Thoracic aorta (tissue), 2 donors: ENCODE data around the gene DPYD. TPM values are rescaled to one million over a fixed set of nuclear protein-coding genes. Genes with fewer than 3 reads are reported as not detected.

Experiments
- ATAC-seq: fragments of 150-250 bp; one replicate; pipeline ENCODE4 v1.8.0; 2017; ENCODE audit warnings: low read depth; ENCODE audit not compliant: insufficient number of reproducible peaks, low FRiP score
- DNase-seq: peaks from one replicate; pipeline ENCODE4 v3.0.0-alpha.2; 2020; ENCODE audit warnings: low spot score
- H3K27ac ChIP-seq, 2 donors: fragments of 200-600 bp; sonication (generic); 1 replicate in 1 of 2; 2 replicates in 1 of 2; pipeline ENCODE4 v1.5.1; 2016; ENCODE audit warnings: mild to moderate bottlenecking in 2 of 2, moderate library complexity in 2 of 2
- H3K27me3 ChIP-seq: fragments of 200-600 bp; sonication (generic); replicated peaks from 2 replicates; pipeline ENCODE4 v1.6.0; 2016; ENCODE audit warnings: mild to moderate bottlenecking; ENCODE audit not compliant: insufficient read depth
- H3K36me3 ChIP-seq: fragments of 200-600 bp; sonication (generic); one replicate; pipeline ENCODE4 v1.5.1; 2016
- H3K4me1 ChIP-seq, 2 donors: fragments of 200-600 bp; sonication (generic); 1 replicate in 1 of 2; 2 replicates in 1 of 2; pipeline versions ENCODE4 v1.5.1 to v1.6.0; 2016; ENCODE audit warnings: low read depth in 2 of 2, mild to moderate bottlenecking in 1 of 2; ENCODE audit not compliant: control insufficient read depth in 1 of 2
- H3K4me3 ChIP-seq: fragments of 200-600 bp; sonication (generic); 2 replicates; pipeline ENCODE4 v1.5.1; 2016; ENCODE audit warnings: mild to moderate bottlenecking
- H3K9me3 ChIP-seq: fragments of 200-600 bp; sonication (generic); 2 replicates; pipeline ENCODE4 v1.5.1; 2016
- CTCF ChIP-seq: fragments of 200-600 bp; sonication (generic); IDR thresholded peaks from one replicate; pipeline ENCODE4 v1.5.1; 2019; ENCODE audit warnings: antibody characterized with exemption
- total RNA-seq, 2 donors: library from RNA; depleted of rRNA; stranded (reverse); fragments of >200 nt; gene quantifications; one replicate each; pipeline versions ENCODE4 v1.1.0 to v1.2.3, GENCODE V29; 2016

The DPYD gene
- total RNA-seq, 2 donors from 2014 or later, result 29.1 to 44.2 TPM

- no peaks in the 10 kb centered on the region for H3K9me3 ChIP-seq
- DNase-seq (no peak), ATAC-seq (no peak)
- H3K36me3 ChIP-seq, result no peaks in the 10 kb centered on the region
- no peaks in the 10 kb centered on the region for H3K27me3 ChIP-seq
- H3K27ac ChIP-seq, result no peak overlapping the region
- TF ChIP-seq CTCF, result no peak
- H3K4me1 ChIP-seq, result no peaks in the 10 kb centered on the region
- no peak overlapping the region for H3K4me3 ChIP-seq
Measured at GRCh38 chr1:97841338-97841737, 79.5 kb downstream of the DPYD start.

- Histone ChIP-seq H3K4me3 (no peak overlapping the region), H3K36me3 (no peaks in the 10 kb centered on the region), H3K4me1 (no peaks in the 10 kb centered on the region), H3K27ac (no peak overlapping the region), H3K27me3 (no peaks in the 10 kb centered on the region), H3K9me3 (no peaks in the 10 kb centered on the region)
- no peak for TF ChIP-seq CTCF
- ATAC-seq (no peak), DNase-seq (no peak)
Measured at GRCh38 chr1:97837161-97837560, 83.7 kb downstream of the DPYD start.

GRCh38 chr1:97834899-97835298 lies 85.9 kb downstream of the DPYD start:
- DNase-seq, result no peak
- H3K9me3 ChIP-seq, result no peaks in the 10 kb centered on the region
- TF ChIP-seq CTCF, result no peak
- no peaks in the 10 kb centered on the region for H3K36me3 ChIP-seq
- H3K4me3 ChIP-seq, result no peak overlapping the region
- no peaks in the 10 kb centered on the region for H3K4me1 ChIP-seq
- no peaks in the 10 kb centered on the region for H3K27me3 ChIP-seq
- H3K27ac ChIP-seq, result no peak overlapping the region
- no peak for ATAC-seq

DNA sequence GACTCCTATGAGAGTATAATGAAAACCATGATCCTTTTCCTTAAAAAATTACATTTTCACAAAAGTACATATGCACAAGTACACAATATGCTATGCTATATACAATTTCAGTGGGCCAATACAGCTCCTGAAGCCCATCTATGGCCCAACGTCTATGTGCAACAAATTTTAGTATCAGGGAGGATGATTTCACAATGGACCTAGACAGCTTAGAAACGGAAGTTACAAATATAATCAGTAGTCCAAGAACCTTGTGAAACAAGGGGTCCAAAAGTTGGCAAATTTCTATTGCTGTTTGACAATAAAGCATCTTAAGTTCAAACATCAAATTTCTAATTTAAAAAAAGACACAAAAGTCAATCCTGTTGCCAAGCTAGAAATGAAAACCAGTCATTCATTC lies 87.0 kb downstream of the DPYD start:
- H3K36me3 ChIP-seq, result no peaks in the 10 kb centered on the region
- TF ChIP-seq CTCF, result no peak
- no peak for DNase-seq
- H3K4me3 ChIP-seq, result no peak overlapping the region
- H3K4me1 ChIP-seq, result no peaks in the 10 kb centered on the region
- no peak overlapping the region for H3K27ac ChIP-seq
- no peaks in the 10 kb centered on the region for H3K27me3 ChIP-seq
- ATAC-seq, result no peak
- H3K9me3 ChIP-seq, result no peaks in the 10 kb centered on the region

- no peak overlapping the region for H3K27ac ChIP-seq
- no peaks in the 10 kb centered on the region for H3K9me3 ChIP-seq
- no peak overlapping the region for H3K4me3 ChIP-seq
- TF ChIP-seq CTCF, result no peak
- H3K27me3 ChIP-seq, result no peaks in the 10 kb centered on the region
- H3K4me1 ChIP-seq, result no peaks in the 10 kb centered on the region
- DNase-seq, result no peak
- no peaks in the 10 kb centered on the region for H3K36me3 ChIP-seq
- no peak for ATAC-seq
Measured at GRCh38 chr1:97832481-97832880, 88.4 kb downstream of the DPYD start.
